OCI-LY1 (cell line): ENCODE data around the gene IRF8.

ENCODE experiments used
- H2AFZ ChIP-seq: fragments of 200-600 bp; sonication (generic), shearing (Covaris generic); 2 replicates; pipeline ENCODE4 v1.6.0; 2014; ENCODE audit warnings: antibody characterized with exemption, mild to moderate bottlenecking, low read length
- H3F3A ChIP-seq: fragments of 200-600 bp; sonication (generic), shearing (Covaris generic); 2 replicates; pipeline ENCODE4 v1.6.0; 2014; ENCODE audit warnings: mild to moderate bottlenecking, antibody characterized with exemption, low read length, moderate library complexity; ENCODE audit not compliant: insufficient read depth
- H3K27ac ChIP-seq: fragments of 200-600 bp; sonication (generic); 2 replicates; pipeline ENCODE4 v1.5.1; 2014; ENCODE audit warnings: low read length, mixed run types, mild to moderate bottlenecking, low read depth; ENCODE audit not compliant: poor library complexity, severe bottlenecking
- H3K27me3 ChIP-seq: fragments of 200-600 bp; sonication (generic); 2 replicates; pipeline ENCODE4 v1.6.0; 2014; ENCODE audit warnings: antibody characterized with exemption, mild to moderate bottlenecking, low read length, moderate library complexity; ENCODE audit not compliant: insufficient read depth
- H3K36me3 ChIP-seq: fragments of 200-600 bp; sonication (generic); 2 replicates; pipeline ENCODE4 v1.6.1; 2014; ENCODE audit warnings: mild to moderate bottlenecking, antibody characterized with exemption, low read length, moderate library complexity, mixed read lengths; ENCODE audit not compliant: insufficient read depth
- H3K4me1 ChIP-seq: fragments of 200-600 bp; sonication (generic); 2 replicates; pipeline ENCODE4 v1.5.1; 2014; ENCODE audit warnings: mild to moderate bottlenecking, low read length, moderate library complexity; ENCODE audit not compliant: insufficient read depth, severe bottlenecking
- H3K4me2 ChIP-seq: fragments of 200-600 bp; sonication (generic), shearing (Covaris generic); 2 replicates; pipeline ENCODE4 v1.6.1; 2014; ENCODE audit warnings: low read length
- H3K4me3 ChIP-seq: fragments of 200-600 bp; sonication (generic); 2 replicates; pipeline ENCODE4 v1.5.1; 2014; ENCODE audit warnings: low read length, low read depth, mild to moderate bottlenecking, mixed read lengths; ENCODE audit not compliant: poor library complexity, severe bottlenecking
- H3K79me2 ChIP-seq: fragments of 200-600 bp; shearing (Covaris generic); 2 replicates; pipeline ENCODE4 v1.6.1; 2016; ENCODE audit warnings: mixed run types, low read length, mixed read lengths; ENCODE audit not compliant: insufficient read depth
- H3K9ac ChIP-seq: fragments of 200-600 bp; sonication (generic), shearing (Covaris generic); 2 replicates; pipeline ENCODE4 v1.6.1; 2014; ENCODE audit warnings: mild to moderate bottlenecking, low read length, mixed read lengths
- H3K9me2 ChIP-seq: fragments of 200-600 bp; sonication (generic), shearing (Covaris generic); 2 replicates; pipeline ENCODE4 v1.6.1; 2014; ENCODE audit warnings: low read depth, mild to moderate bottlenecking, low read length, mixed read lengths
- H3K9me3 ChIP-seq: fragments of 200-600 bp; shearing (Covaris generic); 2 replicates; pipeline ENCODE4 v1.6.1; 2014; ENCODE audit warnings: low read length, mixed read lengths
- H4K20me1 ChIP-seq: fragments of 200-600 bp; sonication (generic), shearing (Covaris generic); 2 replicates; pipeline ENCODE4 v1.6.0; 2016; ENCODE audit warnings: mild to moderate bottlenecking, low read length; ENCODE audit not compliant: insufficient read depth
- CTCF ChIP-seq: fragments of 200-600 bp; sonication (generic), shearing (Covaris generic); IDR thresholded peaks from 2 replicates; pipeline ENCODE4 v1.5.1; 2017; ENCODE audit warnings: mild to moderate bottlenecking, antibody characterized with exemption, low read length, moderate library complexity, mixed read lengths
- EZH2 ChIP-seq: fragments of 200-600 bp; sonication (generic), shearing (Covaris generic); IDR thresholded peaks from 2 replicates; pipeline ENCODE4 v1.8.0; 2017; ENCODE audit warnings: borderline replicate concordance, mixed run types, mild to moderate bottlenecking, antibody characterized with exemption, low read length, moderate library complexity, mixed read lengths

Gene IRF8

GRCh38 chr16:85947230-85948137 lies 48.5 kb downstream of the IRF8 start:
- Histone ChIP-seq H3K4me1 (peaks cover 31% of the 10 kb centered on the region), H3K79me2 (no peaks in the 10 kb centered on the region), H3K27me3 (peaks cover 16% of the 10 kb centered on the region; the same call in 1 of the 2 replicates), H3K9me2 (no peaks in the 10 kb centered on the region), H3K27ac (no peak overlapping the region), H4K20me1 (no peaks in the 10 kb centered on the region), H3K4me2 (peak overlapping the region; percentile 50), H3K36me3 (no peaks in the 10 kb centered on the region), H3F3A (no peaks in the 10 kb centered on the region), H3K9ac (no peak overlapping the region), H2AFZ (no peak overlapping the region), H3K9me3 (no peaks in the 10 kb centered on the region), H3K4me3 (peak overlapping the region; percentile 30)
- TF ChIP-seq EZH2 (no peak), CTCF (no peak)

GRCh38 chr16:85948138-85948509 lies 49.2 kb downstream of the IRF8 start:
- H3K9me2 ChIP-seq: no peaks in the 10 kb centered on the region
- H3K4me1 ChIP-seq: peaks cover 31% of the 10 kb centered on the region
- H3K4me3 ChIP-seq: peak overlapping the region; percentile 30
- peaks cover 16% of the 10 kb centered on the region; the same call in 1 of the 2 replicates for H3K27me3 ChIP-seq
- H3K9ac ChIP-seq: no peak overlapping the region
- H3K9me3 ChIP-seq: no peaks in the 10 kb centered on the region
- no peak overlapping the region for H3K27ac ChIP-seq
- H4K20me1 ChIP-seq: no peaks in the 10 kb centered on the region
- no peaks in the 10 kb centered on the region for H3K79me2 ChIP-seq
- H3K36me3 ChIP-seq: no peaks in the 10 kb centered on the region
- H3K4me2 ChIP-seq: peak overlapping the region; percentile 50
- no peak for TF ChIP-seq CTCF
- TF ChIP-seq EZH2: no peak
- H3F3A ChIP-seq: no peaks in the 10 kb centered on the region
- no peak overlapping the region for H2AFZ ChIP-seq

- no peak overlapping the region for H3K27ac ChIP-seq
- H3K9ac ChIP-seq: no peak overlapping the region
- H3F3A ChIP-seq: no peaks in the 10 kb centered on the region
- no peak overlapping the region for H2AFZ ChIP-seq
- no peaks in the 10 kb centered on the region for H3K79me2 ChIP-seq
- H3K9me2 ChIP-seq: no peaks in the 10 kb centered on the region
- peaks cover 19% of the 10 kb centered on the region; the same call in 1 of the 2 replicates for H3K27me3 ChIP-seq
- TF ChIP-seq EZH2 (no peak), CTCF (no peak)
- no peaks in the 10 kb centered on the region for H3K9me3 ChIP-seq
- H3K36me3 ChIP-seq: no peaks in the 10 kb centered on the region
- peaks cover 31% of the 10 kb centered on the region for H3K4me1 ChIP-seq
- no peaks in the 10 kb centered on the region for H4K20me1 ChIP-seq
- no peak overlapping the region for H3K4me3 ChIP-seq
- H3K4me2 ChIP-seq: no peak overlapping the region
Measured at GRCh38 chr16:85948616-85949265, 49.8 kb downstream of the IRF8 start.
